DLD1 (cell line): ENCODE measurements around the gene KIF16B.
"Not testable (repeated sequence)": the region's sequence is repeated elsewhere in the genome, so short reads cannot be mapped to it uniquely, and the experiment has no call there.

Source experiments
- in situ Hi-C: cut with HindIII; loops from 2 replicates; pipeline ENCODE4 v1.10.0; 2017; ENCODE audit warnings: low sequenced_read_pairs

Gene KIF16B

DNA sequence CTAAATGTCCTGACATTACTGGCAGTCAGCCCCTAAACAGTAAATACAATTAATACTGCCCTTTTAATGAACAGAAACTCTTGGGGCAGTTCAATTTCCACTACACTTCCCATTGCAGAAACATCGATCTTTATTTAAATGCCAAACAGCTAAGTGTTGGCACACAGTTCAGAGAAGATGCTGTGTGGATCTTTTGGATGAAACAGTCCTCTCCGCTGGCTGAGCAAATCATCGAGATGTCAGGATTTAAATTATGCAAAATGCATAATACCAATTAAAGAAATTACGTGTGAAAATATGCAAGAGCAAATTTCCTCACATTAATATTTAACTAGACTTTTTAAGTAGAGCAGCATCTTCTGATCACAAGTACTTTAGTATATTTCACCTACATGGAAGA lies 132.6 kb downstream of the KIF16B start:
- in situ Hi-C loops: no loop called here

DNA sequence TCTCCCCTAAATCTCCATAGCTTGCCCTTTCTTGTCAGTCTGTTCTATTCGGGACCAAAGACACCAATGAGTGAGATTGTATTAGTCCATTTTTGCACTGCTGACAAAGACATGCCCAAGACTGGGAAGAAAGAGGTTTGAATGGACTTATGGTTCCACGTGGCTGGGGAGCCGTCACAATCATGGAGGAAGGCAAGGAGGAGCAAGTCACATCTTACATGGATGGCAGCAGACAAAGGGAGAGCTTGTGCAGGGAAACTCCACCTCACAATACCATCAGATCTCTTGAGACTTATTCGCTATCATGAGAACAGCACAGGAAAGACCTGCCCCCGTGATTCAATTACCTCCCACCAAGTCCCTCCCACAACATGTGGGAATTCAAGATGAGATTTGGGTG lies 133.7 kb downstream of the KIF16B start:
- in situ Hi-C loops: not testable (repeated sequence)

- in situ Hi-C loops: no loop called here
These were observed 135.1 kb downstream of the KIF16B start for GRCh38 chr20:16438100-16438499.

DNA sequence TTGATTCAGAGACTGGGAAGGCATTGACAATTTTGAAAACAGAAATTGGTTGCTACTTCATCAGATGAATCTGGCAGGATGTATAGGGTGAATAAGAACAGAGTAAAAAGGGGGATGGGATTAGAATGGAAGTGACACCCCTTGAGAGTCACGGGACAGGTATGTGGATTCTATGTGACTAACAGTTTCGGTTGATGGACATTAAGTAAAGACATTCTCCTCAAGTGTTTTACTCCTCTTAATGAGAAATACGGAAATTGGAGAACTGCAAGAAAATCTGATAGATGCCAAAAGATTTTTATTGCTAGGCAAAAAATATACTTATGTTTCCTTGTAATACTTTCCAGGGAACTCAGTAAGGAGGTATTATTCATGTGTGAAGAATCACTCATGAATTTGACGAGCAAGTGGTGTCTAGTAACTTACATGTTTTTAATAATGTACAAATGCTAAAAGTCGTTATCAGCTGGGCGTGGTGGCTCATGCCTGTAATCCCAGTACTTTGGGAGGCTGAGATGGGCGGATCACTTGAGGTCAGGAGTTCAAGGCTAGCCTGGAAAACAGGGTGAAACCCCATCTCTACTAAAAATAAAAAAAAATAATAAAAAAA lies 135.8 kb downstream of the KIF16B start:
- in situ Hi-C loops: no loop called here

DNA sequence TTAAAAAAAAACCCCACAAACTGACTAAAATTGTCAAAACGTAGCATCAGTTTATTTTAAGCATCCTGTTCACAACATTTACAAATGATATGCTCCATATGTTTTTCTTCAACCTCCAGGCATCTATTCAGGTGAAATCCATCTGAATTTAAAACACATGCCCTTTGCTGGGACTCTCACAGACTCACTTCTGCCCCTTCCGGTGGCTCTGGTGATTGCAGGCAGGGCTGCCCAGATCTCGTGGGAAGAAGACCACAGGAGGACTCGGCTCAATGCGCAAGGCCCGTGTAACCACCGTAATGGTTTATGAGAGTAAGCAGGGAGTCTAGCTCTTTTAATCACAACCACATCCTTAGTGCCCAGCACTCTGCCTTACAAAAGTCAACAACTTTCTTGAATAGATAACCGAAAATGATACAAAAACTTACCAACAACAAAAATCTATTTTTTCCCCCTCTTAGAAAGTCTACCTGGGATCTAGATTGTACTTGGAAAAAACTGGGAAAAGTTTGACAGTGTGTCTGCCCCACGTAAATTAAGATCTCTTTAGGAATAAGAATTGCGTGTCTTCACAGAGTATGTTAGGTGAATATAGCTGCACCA lies 139.1 kb downstream of the KIF16B start:
- in situ Hi-C loops: no loop called here

GRCh38 chr20:16433293-16433580 lies 140.0 kb downstream of the KIF16B start:
- in situ Hi-C loops: no loop called here

DNA sequence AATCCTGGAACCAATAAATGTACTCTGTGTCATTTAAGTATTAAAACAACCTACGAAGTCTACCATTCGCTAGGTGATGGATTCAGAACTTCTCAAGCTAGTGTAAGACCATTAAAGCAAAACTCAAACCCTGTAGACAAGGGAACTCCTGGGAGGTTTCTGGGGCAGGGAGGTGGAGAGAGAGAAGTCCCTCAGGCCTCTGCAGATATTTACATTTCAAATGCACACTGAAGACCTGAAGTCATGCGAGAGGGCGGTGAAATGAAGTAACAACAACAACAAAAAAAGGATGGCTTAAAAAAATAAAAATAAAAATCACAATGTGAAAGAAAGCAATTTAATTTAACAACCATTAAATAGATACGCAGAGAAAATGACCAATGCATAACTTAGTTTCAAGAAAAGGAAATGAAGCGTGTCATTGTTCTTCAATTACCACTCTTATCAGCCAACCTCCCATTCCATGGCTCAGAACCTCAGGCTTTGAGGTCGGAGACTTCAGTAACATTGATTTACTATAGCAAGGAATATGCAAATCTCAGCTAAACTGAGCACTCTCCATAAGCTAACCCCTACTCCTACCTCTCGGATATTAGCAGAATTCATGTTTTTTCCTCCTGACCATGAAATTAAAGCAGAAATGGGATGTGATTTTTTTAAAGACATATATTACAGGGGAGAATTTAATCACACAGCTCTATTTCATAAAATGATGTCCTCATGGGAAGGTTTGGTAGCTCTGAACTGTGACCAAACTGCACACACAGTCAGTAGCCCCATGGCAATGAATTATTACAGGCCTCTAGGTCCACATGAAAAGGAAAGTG lies 140.6 kb downstream of the KIF16B start:
- in situ Hi-C loops: no loop called here

GRCh38 chr20:16428112-16428511 lies 145.1 kb downstream of the KIF16B start:
- in situ Hi-C loops: no loop called here

DNA sequence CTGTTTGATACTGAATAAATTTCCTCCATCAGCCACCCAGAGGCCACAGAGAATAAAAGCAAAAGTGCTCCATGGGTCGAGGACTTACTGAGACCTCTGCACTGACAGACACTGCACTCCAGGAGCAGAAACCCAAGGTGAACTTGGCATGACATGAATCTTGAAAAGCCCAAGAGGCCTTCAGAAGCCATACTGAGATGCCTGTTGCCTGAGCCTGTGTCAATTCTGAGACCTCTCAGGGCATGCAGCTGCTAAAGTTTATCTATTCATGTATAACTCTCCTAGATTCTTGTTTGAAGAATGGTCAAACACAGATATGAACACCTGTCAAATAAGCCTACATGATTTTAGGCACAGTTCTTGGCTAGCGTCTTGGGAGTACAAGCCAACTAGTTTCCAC lies 145.7 kb downstream of the KIF16B start:
- in situ Hi-C loops: no loop called here

GRCh38 chr20:16424780-16425179 lies 148.5 kb downstream of the KIF16B start:
- in situ Hi-C loops: no loop called here

DNA sequence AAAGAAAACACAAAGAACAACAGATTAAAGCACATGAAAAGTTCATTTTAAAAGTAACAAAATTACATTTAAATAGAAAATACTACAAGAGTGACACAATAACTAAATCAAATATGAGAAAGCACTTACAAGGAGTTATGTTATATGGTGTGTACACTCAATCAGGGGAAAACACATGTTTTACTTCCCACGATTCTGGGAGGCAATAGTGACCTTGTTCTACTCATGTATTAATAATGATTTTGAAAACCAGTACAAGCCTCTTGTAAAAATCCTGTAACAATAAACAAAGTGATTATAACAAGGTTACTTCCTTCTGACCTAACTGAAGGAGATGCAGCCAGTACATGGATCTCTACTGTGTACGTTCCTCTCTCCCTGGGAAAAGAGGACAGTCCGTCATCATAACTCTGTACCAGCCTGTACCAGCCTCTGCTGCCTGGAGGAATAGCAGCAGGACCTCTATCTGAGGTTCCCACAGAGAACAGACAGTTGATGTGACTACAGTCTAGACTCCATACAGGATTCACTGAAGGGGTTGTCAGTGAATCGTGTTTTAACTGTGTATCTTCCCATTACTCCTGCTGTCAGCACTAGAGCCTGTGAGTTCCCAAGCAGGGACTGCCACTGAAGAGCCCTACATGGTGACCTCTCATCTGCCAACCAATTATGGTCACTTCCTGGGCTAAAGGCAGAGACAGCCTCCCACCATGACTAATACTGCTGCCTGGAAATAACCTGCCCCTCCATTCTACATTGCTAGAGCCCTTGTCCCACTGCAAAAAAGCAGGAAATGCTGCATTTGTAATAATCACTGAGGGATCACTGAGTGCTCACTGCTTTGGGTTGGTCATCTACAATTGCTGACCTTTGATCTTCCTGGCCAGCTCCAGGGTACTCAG lies 149.7 kb downstream of the KIF16B start:
- in situ Hi-C loops: no loop called here

GRCh38 chr20:16419138-16419715 lies 154.0 kb downstream of the KIF16B start:
- in situ Hi-C loops: no loop called here

DNA sequence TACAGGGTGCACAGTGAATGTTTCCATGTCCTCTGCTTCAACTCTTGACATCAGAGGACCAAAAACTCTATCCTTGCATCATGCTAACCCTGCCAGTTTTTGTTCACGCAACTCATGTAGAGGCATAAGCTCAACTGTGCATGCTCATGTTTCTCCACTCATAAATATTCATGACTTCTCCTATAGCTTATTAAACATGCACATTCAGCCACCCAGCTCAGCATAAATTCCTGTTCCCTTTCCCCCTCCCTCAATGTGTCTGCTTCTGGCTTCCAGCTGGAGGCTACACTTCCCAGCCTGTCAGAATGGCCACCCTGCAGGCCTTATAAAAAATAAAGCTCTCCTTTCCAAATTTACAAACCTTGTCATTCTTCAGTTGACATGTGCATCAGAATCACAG lies 154.6 kb downstream of the KIF16B start:
- in situ Hi-C loops: no loop called here

DNA sequence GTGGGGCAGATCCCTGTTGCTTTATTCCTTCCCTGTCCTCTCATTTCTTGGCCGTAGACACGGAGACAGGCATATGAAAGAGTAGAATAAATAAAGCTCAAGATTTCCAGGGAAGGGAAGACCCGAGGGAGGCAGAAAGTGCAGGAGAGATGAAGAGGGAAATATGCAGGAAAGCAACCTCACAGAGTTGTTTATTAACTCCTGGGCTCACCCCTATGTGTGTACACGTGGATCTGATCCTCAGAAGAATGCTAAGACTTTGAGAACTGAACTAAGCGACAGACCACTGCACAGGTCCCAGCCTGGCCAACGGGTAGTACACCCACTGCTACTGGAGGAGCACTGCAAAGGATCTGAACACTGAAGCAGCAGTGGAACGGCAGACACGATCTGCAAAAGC lies 156.2 kb downstream of the KIF16B start:
- in situ Hi-C loops: no loop called here

GRCh38 chr20:16415071-16416053 lies 157.9 kb downstream of the KIF16B start:
- in situ Hi-C loops: no loop called here

GRCh38 chr20:16412906-16413305 lies 160.3 kb downstream of the KIF16B start:
- in situ Hi-C loops: no loop called here

DNA sequence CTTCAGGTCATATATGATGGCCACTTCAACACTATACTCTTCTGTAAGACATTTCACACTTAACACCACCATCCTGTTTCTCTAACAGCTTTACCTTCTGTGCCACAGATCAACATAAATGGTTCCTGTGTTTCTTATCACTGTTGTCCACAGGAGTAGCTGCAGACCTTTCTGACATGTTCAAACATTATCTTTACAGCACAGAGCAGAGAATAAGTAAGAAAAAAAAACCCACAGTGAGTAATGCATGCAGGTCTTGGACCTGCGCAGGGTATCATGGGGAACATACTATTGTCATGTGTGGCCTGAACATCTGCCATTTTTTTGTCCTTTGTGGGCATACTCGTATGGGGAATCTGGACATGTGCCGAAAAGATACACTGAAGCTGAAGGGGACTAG lies 161.9 kb downstream of the KIF16B start:
- in situ Hi-C loops: no loop called here

DNA sequence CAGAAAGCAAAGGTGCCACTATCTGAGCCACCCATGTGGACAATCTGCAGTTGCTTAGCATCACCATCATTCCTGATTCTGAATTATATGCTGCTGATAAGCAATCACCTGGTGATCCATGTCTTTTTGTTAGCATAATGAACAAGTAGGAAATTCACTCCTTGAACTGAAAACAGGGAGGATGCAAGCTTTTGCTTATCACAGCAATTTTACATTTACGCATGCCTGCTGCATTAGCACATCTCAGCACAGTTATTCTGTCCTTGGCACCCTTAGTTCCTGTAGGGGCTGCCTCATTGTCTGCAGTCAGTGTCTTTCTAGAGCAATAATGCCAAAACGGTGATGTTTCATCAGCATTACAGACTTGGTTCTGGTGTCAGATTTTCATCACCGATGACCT lies 162.6 kb downstream of the KIF16B start:
- in situ Hi-C loops: no loop called here

DNA sequence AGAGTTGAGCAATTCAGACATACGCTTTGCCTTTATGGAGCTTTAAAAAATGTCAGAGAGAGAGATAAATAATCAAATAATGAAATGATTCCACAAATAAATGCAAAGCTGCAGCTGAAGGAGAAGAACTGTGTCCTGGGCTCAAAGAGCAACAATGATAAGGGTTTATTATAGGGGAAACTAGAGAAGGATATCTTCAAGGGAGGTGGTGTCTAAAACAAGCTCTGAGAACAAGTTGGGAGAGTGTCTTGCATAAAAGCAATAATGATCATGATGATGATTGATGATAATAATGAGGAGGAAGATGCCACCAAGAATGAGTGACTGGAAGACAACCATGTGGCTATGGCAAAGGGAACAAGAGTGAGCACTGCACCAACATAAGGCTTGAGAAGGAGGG lies 164.3 kb downstream of the KIF16B start:
- in situ Hi-C loops: no loop called here
